GM12873 (cell line): ENCODE results near the gene STAP2.

ENCODE experiments used
- TF ChIP-seq, protein P1 (sequence below): IDR thresholded peaks from 2 replicates; pipeline ENCODE4 v1.5.1; 2012; ENCODE audit warnings: low read depth, mild to moderate bottlenecking, moderate library complexity, low read length, control low read depth; ENCODE audit not compliant: insufficient read depth; ENCODE audit errors: missing control alignments

Gene STAP2, protein sequence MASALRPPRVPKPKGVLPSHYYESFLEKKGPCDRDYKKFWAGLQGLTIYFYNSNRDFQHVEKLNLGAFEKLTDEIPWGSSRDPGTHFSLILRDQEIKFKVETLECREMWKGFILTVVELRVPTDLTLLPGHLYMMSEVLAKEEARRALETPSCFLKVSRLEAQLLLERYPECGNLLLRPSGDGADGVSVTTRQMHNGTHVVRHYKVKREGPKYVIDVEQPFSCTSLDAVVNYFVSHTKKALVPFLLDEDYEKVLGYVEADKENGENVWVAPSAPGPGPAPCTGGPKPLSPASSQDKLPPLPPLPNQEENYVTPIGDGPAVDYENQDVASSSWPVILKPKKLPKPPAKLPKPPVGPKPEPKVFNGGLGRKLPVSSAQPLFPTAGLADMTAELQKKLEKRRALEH

DNA sequence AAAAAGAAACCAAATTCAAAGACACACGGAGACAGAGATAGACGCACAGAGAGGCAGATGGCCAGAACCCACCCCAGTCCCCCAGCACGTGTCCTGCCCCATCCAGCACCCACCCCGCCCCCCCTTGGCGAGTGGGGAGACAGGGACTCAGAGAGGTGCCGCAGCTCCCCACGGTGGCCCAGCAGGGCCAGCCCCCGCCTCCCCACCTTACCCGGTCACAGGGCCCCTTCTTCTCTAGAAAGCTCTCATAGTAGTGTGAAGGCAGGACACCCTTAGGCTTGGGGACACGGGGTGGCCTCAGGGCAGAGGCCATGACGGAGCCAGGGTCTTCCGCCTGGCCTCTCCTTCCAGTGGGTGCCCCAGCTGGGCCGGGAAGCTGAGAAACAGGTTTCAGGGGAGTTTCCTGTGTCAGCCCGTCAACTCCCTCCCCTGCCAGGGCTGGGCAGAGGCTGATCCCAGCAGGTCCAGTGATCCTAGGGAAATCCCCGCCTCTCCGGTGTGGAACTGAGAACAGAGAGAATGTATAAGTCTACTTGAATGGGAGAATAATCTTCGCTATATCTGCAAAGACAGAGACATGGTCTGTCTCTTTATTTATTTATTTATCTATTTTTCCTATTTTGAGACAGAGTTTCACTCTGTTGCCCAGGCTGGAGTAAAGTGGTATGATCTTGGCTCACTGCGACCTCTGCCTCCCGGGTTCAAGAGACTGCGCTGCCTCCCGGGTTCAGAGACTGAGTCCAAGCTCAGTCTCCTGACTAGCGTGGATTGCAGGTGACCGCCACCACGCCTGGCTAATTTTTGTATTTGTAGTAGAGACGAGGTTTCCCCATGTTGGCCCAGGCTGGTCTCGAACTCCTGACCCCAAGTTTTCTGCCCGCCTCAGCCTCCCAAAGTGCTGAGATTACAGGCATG lies at the start of gene STAP2:
Gene STAP2, minus strand, starts transcription at position 387 of the 915 bp plus-strand sequence. Its CDS starts 74 bp downstream, at position 313.
- TF ChIP-seq, protein P1, sequence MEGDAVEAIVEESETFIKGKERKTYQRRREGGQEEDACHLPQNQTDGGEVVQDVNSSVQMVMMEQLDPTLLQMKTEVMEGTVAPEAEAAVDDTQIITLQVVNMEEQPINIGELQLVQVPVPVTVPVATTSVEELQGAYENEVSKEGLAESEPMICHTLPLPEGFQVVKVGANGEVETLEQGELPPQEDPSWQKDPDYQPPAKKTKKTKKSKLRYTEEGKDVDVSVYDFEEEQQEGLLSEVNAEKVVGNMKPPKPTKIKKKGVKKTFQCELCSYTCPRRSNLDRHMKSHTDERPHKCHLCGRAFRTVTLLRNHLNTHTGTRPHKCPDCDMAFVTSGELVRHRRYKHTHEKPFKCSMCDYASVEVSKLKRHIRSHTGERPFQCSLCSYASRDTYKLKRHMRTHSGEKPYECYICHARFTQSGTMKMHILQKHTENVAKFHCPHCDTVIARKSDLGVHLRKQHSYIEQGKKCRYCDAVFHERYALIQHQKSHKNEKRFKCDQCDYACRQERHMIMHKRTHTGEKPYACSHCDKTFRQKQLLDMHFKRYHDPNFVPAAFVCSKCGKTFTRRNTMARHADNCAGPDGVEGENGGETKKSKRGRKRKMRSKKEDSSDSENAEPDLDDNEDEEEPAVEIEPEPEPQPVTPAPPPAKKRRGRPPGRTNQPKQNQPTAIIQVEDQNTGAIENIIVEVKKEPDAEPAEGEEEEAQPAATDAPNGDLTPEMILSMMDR: no peak

DNA sequence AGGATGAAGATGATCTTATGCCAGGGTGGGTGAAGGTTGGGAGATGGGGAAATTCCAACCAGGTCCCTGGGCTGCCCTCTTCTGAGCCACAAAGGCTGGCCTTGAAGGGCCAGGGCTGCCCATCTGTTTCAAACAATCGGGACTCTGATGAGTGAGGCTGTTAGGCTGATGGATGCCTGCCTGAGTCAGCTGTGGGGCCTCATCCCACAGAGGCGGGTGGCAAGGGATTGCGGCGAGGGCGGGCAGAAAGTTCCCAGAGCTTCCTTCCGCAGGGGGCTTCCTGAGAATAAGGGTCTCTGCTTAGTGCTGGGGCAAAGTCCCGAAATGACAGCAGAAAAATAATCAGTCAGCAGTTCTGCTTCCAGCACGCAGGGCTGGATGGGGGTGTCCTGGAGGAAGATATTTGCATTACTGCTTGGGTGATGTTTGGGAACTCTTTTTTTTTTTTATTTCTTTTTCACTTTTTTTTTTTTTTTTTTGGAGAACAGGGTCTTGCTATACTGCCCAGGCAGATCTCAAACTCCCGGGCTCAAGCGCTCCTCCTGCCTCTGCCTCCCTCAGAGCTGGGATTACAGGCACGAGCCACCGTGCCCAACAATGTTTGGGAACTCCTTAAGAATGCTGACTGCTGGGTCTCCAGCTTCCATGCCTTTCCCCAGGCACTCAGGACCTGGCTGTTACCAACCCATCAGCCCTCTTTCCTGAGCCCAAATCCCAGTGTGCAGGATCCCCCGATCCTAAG lies 47.6 kb upstream of the STAP2 start:
- TF ChIP-seq, protein P1: no peak

DNA sequence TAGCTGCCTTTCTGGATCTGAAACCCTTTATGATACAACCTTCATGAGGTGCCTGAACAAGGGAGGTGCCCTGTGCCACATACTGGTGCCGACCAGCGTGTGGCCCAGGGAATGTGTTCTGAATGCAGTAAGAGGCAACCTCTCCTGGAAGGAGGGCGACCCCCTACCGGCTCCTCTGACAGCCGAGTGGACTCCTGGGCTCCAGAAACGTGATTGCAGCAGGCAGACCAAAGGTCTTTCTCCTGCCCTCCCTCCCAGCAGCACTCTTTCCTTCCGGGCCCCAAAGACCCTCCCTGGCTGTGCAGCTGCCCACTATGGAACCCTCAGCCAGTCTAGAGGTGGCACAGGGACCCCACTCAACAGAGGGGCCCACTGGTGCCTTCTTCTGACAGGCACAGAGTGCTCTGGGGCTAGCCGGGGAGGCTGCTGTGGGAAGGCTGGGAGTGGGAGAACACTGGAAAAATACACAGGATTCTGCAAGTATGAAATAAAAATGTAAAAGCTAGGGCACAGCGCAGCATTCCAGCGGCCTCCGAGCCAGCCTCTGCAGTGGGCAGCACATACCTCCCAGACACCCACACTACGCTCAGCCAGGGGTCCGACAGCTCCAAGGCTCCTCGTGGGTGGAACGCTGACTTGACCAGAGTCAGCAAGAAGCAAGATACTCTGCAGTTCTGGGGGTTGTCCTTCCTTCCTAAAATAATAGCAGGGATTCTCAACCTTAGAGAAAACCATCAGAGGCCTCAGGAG lies 46.8 kb upstream of the STAP2 start:
- TF ChIP-seq, protein P1: no peak

DNA sequence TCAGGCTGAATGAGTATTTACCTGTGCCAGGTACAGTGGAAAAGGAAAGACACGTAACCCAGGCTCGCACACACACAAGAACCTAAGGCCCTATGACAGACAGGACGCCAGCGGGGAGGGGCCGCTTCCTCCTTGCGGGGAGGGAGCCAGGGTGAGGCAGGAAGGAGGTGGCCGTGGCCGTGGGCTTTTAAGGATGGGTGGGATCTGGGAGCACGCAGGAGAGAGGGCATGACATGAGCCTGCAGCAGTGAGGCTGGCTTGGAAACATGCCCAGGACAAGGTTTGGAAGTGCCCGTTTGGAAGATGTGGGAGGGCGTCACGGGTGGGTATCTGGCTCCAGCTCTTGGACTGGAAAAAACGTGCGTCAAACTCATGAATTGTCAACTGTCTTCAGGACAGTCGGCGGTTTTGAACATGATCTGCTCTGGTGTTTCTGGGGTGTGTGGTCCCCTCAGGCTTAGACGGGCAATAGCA lies 41.7 kb upstream of the STAP2 start:
- TF ChIP-seq, protein P1: no peak

DNA sequence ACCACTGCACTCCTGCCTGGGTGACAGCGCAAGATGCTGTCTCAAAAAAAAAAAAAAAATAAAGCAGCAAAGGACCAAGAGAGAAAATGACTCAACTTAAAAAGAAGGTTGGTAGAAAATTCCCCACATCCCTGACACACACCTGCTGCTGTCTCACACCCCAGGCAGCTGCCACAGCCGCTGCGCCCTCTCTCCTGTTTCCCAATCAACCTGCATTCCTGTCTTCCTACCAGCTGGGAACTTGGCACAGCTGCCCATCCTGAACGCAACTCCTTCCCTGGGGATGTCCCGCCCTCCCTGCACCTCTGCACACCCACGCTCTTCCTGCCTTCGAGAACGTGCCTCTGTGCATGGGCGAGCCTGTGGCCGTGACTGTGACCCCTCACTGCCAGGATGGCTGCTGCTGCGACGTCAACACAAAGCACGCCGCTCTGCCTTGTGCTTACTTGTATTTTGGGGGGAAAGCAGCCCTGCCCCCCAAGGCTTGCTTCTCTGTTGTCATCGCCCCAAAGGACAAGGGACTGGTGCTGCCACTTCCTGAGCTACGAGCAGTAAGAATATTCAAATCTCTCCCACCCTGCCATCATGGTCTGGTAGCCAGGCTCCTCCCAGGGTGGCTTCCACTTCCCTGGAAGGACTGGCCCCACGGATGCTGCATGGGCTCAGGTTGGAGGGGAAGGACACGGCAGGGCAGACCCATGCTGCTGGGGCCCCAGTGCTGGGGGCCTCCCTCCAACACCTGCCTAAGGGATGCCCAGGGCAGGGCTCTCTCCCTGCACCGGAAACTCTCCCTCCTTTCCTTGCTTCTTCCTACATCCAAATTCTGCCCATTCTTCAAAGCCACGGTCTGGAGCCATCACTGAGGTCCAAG lies 41.0 kb upstream of the STAP2 start:
- TF ChIP-seq, protein P1: no peak

DNA sequence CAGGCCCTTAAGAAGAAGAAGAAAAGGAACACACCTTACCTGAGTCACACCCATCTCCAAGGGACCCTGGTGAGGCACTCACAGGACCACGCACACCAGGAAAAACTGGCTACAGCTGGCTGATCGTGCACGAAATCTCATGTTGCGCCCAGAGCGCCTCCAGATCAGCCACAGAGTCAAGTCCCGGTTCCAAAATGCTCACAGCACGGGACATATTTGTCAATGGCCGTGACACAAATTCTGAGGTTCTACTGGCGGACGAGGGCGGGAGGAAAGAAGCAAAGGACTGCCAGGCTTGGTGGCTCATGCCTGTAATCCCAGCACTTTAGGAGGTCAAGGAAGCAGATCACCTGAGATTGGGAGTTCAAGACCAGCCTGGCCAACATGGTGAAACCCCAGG lies 40.3 kb upstream of the STAP2 start:
- TF ChIP-seq, protein P1: no peak
